IgD-negative memory B cell (primary cell): ENCODE measurements around the gene MAP3K12. TPM values are rescaled to one million over a fixed set of nuclear protein-coding genes. Genes with fewer than 3 reads are reported as not detected.
"Not testable (repeated sequence)": the region's sequence is repeated elsewhere in the genome, so short reads cannot be mapped to it uniquely, and the experiment has no call there.

Source experiments
- H3K27ac Mint-ChIP-seq, 3 donors: one replicate each; pipeline ENCODE4 v1.8.0; 2020 to 2022; ENCODE audit warnings: mild to moderate bottlenecking in 3 of 3, mixed read lengths in 3 of 3, moderate library complexity in 1 of 3
- H3K27me3 Mint-ChIP-seq: one replicate; pipeline ENCODE4 v1.8.0; 2021; ENCODE audit warnings: mixed read lengths
- H3K36me3 Mint-ChIP-seq: one replicate; pipeline ENCODE4 v1.8.0; 2020; ENCODE audit warnings: mild to moderate bottlenecking, mixed read lengths
- H3K4me1 Mint-ChIP-seq, 3 donors: one replicate each; pipeline ENCODE4 v1.8.0; 2020 to 2022; ENCODE audit warnings: mixed read lengths in 3 of 3, mild to moderate bottlenecking in 1 of 3
- H3K4me3 Mint-ChIP-seq, 4 donors: one replicate each; pipeline ENCODE4 v1.8.0; 2020 to 2022; ENCODE audit warnings: mild to moderate bottlenecking in 4 of 4, mixed read lengths in 4 of 4, moderate library complexity in 3 of 4
- H3K9me3 Mint-ChIP-seq, 3 donors: one replicate each; pipeline ENCODE4 v1.8.0; 2020 to 2021; ENCODE audit warnings: mixed read lengths in 3 of 3, mild to moderate bottlenecking in 1 of 3
- polyA plus RNA-seq: library from polyadenylated mRNA; unstranded; fragments of 300-500 nt; fragmentation: Illumina TruSeq; gene quantifications from one replicate; pipeline ENCODE4 v1.2.3, GENCODE V29; 2021

MAP3K12 gene, protein sequence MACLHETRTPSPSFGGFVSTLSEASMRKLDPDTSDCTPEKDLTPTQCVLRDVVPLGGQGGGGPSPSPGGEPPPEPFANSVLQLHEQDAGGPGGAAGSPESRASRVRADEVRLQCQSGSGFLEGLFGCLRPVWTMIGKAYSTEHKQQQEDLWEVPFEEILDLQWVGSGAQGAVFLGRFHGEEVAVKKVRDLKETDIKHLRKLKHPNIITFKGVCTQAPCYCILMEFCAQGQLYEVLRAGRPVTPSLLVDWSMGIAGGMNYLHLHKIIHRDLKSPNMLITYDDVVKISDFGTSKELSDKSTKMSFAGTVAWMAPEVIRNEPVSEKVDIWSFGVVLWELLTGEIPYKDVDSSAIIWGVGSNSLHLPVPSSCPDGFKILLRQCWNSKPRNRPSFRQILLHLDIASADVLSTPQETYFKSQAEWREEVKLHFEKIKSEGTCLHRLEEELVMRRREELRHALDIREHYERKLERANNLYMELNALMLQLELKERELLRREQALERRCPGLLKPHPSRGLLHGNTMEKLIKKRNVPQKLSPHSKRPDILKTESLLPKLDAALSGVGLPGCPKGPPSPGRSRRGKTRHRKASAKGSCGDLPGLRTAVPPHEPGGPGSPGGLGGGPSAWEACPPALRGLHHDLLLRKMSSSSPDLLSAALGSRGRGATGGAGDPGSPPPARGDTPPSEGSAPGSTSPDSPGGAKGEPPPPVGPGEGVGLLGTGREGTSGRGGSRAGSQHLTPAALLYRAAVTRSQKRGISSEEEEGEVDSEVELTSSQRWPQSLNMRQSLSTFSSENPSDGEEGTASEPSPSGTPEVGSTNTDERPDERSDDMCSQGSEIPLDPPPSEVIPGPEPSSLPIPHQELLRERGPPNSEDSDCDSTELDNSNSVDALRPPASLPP
- 1.4 TPM for polyA plus RNA-seq

- Mint-ChIP-seq H3K4me3 (peak within 1 kb of the TSS; percentile 91 to 99 (median 94)), H3K27me3 (no peaks in the 10 kb centered on the region), H3K27ac (peak within 1 kb of the TSS; percentile 95 to 99 (median 98)), H3K9me3 (no peaks in the 10 kb centered on the region), H3K4me1 (peaks cover 5 to 18% (median 18%) of the 10 kb centered on the region in 3 donors), H3K36me3 (no peaks in the 10 kb centered on the region)
These were observed at the start of gene MAP3K12 for GRCh38 chr12:53499266-53500141. MAP3K12 (minus strand) TSS chr12:53499458; CDS start chr12:53487391, 12,067 bp downstream.

- H3K27ac Mint-ChIP-seq, result peak overlapping the region in 1 of 3 donors; percentile 39
- not testable (repeated sequence) for H3K4me1 Mint-ChIP-seq, H3K36me3 Mint-ChIP-seq, H3K27me3 Mint-ChIP-seq, H3K9me3 Mint-ChIP-seq, H3K4me3 Mint-ChIP-seq
These were observed 49.1 kb upstream of the MAP3K12 start for GRCh38 chr12:53548354-53548753.

DNA sequence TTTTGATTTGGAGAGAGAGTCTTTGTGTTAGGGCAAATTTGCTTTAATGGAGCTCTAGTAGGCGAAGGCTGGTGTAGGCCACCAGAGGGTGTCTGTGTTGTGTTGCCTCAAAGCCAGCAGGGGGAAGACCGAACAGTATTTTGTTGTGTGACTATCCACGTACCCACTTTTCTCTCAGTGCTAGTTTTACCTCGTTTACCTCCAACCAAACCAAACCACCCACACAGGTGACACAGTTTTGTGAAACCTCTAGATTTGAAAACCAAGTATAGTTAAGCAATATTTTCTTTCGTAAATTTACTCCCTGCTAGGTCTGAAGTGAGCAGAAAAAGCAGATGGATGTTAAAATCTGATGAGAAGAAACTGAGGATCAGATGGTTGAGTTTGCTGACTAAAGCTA is 44.3 kb upstream of the MAP3K12 start:
- H3K4me3 Mint-ChIP-seq, result no peak overlapping the region
- no peaks in the 10 kb centered on the region for H3K27me3 Mint-ChIP-seq
- H3K4me1 Mint-ChIP-seq, result peaks cover 0 to 7% (median 5%) of the 10 kb centered on the region in 3 donors
- H3K36me3 Mint-ChIP-seq, result no peaks in the 10 kb centered on the region
- no peaks in the 10 kb centered on the region for H3K9me3 Mint-ChIP-seq
- H3K27ac Mint-ChIP-seq, result peak overlapping the region in 1 of 3 donors; percentile 42

DNA sequence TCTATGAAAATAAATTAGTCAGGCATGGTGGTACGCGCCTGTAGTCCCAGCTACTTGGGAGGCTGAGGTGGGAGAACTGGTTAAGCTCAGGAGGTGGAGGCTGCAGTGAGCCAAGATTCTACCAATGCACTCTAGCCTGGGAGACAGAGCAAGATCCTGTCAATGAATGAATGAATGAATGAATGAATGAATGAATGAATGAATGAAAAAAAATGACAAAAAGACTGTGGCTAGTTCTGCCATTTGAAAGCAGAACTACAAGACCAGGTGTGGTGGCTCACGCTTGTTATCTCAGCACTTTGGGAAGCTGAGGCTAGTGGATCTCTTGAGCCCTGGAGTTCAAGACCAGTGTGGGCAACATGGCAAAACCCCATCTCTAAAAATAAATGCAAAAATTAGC is 40.3 kb upstream of the MAP3K12 start:
- Mint-ChIP-seq H3K36me3 (peaks cover 2% of the 10 kb centered on the region), H3K27me3 (no peaks in the 10 kb centered on the region), H3K27ac (peak overlapping the region in 1 of 3 donors; percentile 31), H3K9me3 (no peaks in the 10 kb centered on the region), H3K4me3 (no peak overlapping the region), H3K4me1 (peaks cover 0 to 7% (median 5%) of the 10 kb centered on the region in 3 donors)

- no peaks in the 10 kb centered on the region for H3K4me1 Mint-ChIP-seq
- H3K4me3 Mint-ChIP-seq, result no peak overlapping the region
- H3K9me3 Mint-ChIP-seq, result no peaks in the 10 kb centered on the region
- H3K27me3 Mint-ChIP-seq, result no peaks in the 10 kb centered on the region
- H3K27ac Mint-ChIP-seq, result no peak overlapping the region
- H3K36me3 Mint-ChIP-seq, result peaks cover 2% of the 10 kb centered on the region
These were observed 39.0 kb upstream of the MAP3K12 start for GRCh38 chr12:53538209-53538689.

- Mint-ChIP-seq H3K4me3 (no peak overlapping the region), H3K36me3 (peaks cover 2% of the 10 kb centered on the region), H3K27me3 (no peaks in the 10 kb centered on the region), H3K27ac (no peak overlapping the region), H3K4me1 (no peaks in the 10 kb centered on the region), H3K9me3 (no peaks in the 10 kb centered on the region)
These were observed 37.7 kb upstream of the MAP3K12 start for GRCh38 chr12:53536962-53537361.

DNA sequence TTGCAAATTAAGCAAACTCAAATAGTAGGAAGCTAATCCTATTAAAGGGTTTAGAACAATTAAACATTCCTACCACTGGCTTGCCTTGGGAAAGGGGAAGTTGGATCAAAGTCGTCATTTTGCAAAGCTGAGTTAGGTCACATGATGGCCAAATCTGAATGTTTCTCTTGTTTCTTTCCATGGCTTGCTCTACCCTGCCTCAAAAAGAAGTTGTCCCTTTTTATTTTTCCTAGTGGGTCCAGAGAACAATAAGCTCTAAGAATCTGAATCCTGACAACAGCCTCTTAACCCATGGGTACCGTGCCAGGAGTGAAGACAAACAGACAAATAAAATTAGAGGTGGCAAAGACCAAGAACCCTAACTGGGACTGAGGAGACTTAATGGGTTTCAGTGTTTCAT is 34.2 kb upstream of the MAP3K12 start:
- Mint-ChIP-seq H3K36me3 (peaks cover 2% of the 10 kb centered on the region), H3K4me3 (no peak overlapping the region), H3K27ac (no peak overlapping the region)

DNA sequence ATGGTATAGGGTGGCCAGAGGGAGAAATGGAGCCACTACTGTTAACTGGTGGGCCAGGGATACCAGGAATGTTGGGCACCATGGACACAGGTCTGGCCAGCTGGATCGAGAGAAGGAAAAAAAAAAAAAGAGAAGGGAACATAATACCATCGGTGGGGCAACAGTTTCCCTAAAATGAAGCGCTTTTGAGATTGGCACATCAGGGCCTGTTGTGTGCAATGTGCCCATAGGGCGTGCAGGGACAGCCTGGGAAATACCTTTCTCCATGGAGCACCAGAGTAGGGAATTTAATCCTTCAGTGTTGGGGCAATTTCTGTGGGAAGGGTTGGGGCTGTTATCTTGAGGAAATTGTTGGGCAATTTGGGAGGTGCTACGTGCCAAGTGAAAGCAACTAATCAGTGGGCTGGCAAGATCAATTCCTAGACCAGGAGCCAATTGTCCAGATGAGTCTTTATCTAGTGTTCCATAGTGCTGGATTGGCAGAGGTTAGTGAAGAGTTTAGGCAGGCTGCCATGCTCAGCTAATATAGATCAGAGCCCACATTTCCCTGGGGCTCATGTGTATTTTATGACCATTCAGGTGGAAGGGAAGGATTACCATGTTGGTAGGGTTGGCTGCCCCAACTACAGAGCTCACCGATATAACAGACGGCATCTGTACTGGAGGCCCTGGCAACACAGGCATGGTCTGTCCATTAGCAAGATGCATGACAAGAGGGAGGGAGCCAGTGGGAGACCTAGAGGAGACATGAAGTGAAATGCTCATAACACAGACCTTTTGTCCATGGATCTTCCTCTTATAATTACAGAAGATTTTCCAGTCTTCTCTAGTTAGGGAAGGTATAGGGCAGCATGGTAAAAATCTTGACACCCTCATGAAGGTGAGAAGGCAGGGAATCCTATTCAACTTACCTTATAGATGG is 33.5 kb upstream of the MAP3K12 start:
- Mint-ChIP-seq H3K4me3 (no peak overlapping the region), H3K9me3 (no peaks in the 10 kb centered on the region)

More for the DNA sequence above, 34.2 kb upstream of the MAP3K12 start:
- no peaks in the 10 kb centered on the region for H3K27me3 Mint-ChIP-seq
- H3K4me1 Mint-ChIP-seq, result no peaks in the 10 kb centered on the region
- no peaks in the 10 kb centered on the region for H3K9me3 Mint-ChIP-seq

DNA sequence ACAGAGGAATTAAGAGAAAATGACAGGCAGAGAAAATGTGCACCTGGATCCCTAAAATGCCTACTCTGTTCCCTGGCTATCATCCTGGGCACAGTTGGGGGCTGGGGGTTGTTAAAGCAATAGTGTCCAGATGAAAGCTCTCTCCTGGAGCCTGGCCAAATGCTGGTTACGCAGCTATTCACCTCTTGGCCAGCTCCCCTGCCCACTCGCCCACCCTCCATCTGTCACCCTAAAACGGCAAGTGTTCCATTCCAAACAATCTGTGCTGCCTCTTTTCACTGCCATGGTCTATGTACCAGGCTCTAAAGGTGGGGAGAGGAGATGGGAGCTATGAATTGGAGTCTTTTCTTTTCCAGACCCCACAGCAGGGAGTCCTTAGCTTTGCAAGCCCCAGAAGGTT is 32.8 kb upstream of the MAP3K12 start:
- H3K9me3 Mint-ChIP-seq, result no peaks in the 10 kb centered on the region
- H3K27me3 Mint-ChIP-seq, result no peaks in the 10 kb centered on the region
- H3K27ac Mint-ChIP-seq, result no peak overlapping the region
- H3K4me3 Mint-ChIP-seq, result no peak overlapping the region
- H3K36me3 Mint-ChIP-seq, result peaks cover 2% of the 10 kb centered on the region
- no peaks in the 10 kb centered on the region for H3K4me1 Mint-ChIP-seq

More for the DNA sequence above, 33.5 kb upstream of the MAP3K12 start:
- Mint-ChIP-seq H3K36me3 (peaks cover 2% of the 10 kb centered on the region), H3K27me3 (no peaks in the 10 kb centered on the region), H3K4me1 (no peaks in the 10 kb centered on the region), H3K27ac (no peak overlapping the region)

GRCh38 chr12:53530920-53531319 is 31.7 kb upstream of the MAP3K12 start:
- H3K4me1 Mint-ChIP-seq, result no peaks in the 10 kb centered on the region
- H3K36me3 Mint-ChIP-seq, result peaks cover 2% of the 10 kb centered on the region
- H3K4me3 Mint-ChIP-seq, result no peak overlapping the region
- H3K27ac Mint-ChIP-seq, result no peak overlapping the region
- H3K27me3 Mint-ChIP-seq, result no peaks in the 10 kb centered on the region
- H3K9me3 Mint-ChIP-seq, result no peaks in the 10 kb centered on the region

- Mint-ChIP-seq H3K27ac (no peak overlapping the region), H3K9me3 (no peaks in the 10 kb centered on the region), H3K4me1 (no peaks in the 10 kb centered on the region), H3K4me3 (no peak overlapping the region), H3K27me3 (no peaks in the 10 kb centered on the region), H3K36me3 (no peaks in the 10 kb centered on the region)
These were observed 30.8 kb upstream of the MAP3K12 start for GRCh38 chr12:53530061-53530460.

DNA sequence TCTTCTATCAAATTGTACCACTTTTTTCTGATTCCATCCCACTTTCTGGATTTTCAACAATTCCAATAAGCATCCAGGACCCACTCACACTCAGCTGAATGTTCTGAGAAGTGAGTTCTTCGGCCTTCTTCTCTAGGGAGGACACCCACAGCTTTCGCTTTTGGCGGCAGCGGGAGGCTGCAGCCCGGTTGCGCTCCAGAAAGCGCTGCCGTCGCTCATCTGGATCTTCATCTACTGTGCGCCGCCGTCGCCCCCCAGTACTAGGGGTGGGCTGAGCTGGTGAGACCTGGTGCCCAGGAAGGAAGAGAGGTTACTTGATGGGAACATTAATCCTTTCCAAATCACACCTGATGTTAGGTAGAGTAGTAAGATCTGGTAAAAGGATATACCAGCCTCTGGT is 25.2 kb upstream of the MAP3K12 start:
- peaks cover 5% of the 10 kb centered on the region for H3K36me3 Mint-ChIP-seq

DNA sequence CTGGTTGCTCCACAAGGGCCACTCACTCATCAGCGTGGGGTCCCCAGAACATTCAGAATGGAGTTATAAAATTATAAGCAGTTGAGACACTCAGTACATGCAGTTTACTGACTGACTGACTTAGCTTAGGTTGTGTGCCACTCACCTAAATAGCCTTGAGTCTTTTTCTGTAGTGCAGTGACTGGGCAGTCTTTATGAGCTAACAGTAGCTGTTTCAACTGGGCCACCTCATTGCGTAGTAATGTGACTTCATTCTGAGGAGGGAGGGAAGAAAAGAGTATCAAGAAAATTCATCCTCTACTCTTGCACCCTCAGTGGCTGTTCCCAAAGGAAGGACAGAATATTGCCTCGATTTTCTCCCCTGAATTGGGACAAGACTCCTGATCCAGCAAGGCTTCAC is 23.9 kb upstream of the MAP3K12 start:
- H3K4me1 Mint-ChIP-seq, result peaks cover 0 to 5% (median 0%) of the 10 kb centered on the region in 3 donors
- H3K27me3 Mint-ChIP-seq, result no peaks in the 10 kb centered on the region
- no peak overlapping the region for H3K4me3 Mint-ChIP-seq
- no peak overlapping the region for H3K27ac Mint-ChIP-seq
- no peaks in the 10 kb centered on the region for H3K9me3 Mint-ChIP-seq
- peaks cover 5% of the 10 kb centered on the region for H3K36me3 Mint-ChIP-seq

More for the DNA sequence above, 25.2 kb upstream of the MAP3K12 start:
- no peak overlapping the region for H3K4me3 Mint-ChIP-seq
- no peaks in the 10 kb centered on the region for H3K27me3 Mint-ChIP-seq
- H3K4me1 Mint-ChIP-seq, result peaks cover 0 to 5% (median 0%) of the 10 kb centered on the region in 3 donors
- no peaks in the 10 kb centered on the region for H3K9me3 Mint-ChIP-seq
- H3K27ac Mint-ChIP-seq, result no peak overlapping the region

- no peak overlapping the region for H3K4me3 Mint-ChIP-seq
- no peaks in the 10 kb centered on the region for H3K27me3 Mint-ChIP-seq
- H3K36me3 Mint-ChIP-seq, result peaks cover 9% of the 10 kb centered on the region
- no peak overlapping the region for H3K27ac Mint-ChIP-seq
- no peaks in the 10 kb centered on the region for H3K9me3 Mint-ChIP-seq
- peaks cover 0 to 6% (median 0%) of the 10 kb centered on the region in 3 donors for H3K4me1 Mint-ChIP-seq
These were observed 19.1 kb upstream of the MAP3K12 start for GRCh38 chr12:53518381-53518780.
